Measurements from ENCODE around the gene NPC2.

Gene NPC2

GRCh38 chr14:74518221-74518620 lies 25.1 kb upstream of the NPC2 start:
- DNase-seq = no peak

- DNase-seq = no peak
Observed at GRCh38 chr14:74517731-74518130, 24.6 kb upstream of the NPC2 start.

- DNase-seq = no peak
Observed at GRCh38 chr14:74516451-74517160, 23.5 kb upstream of the NPC2 start.

GRCh38 chr14:74515891-74516412 lies 22.8 kb upstream of the NPC2 start:
- no peak for DNase-seq

GRCh38 chr14:74514471-74514941 lies 21.4 kb upstream of the NPC2 start:
- DNase-seq = peak; percentile 56 to 72 (median 71)

- DNase-seq = peak in 2 of 3 donors; percentile 34 to 39
Observed at GRCh38 chr14:74511966-74512830, 19.1 kb upstream of the NPC2 start.

GRCh38 chr14:74510959-74511409 lies 17.9 kb upstream of the NPC2 start:
- peak; percentile 69 to 72 (median 70) for DNase-seq

- peak in 2 of 3 donors; percentile 28 to 40 for DNase-seq
Observed at GRCh38 chr14:74510223-74510931, 17.3 kb upstream of the NPC2 start.

- no peak for DNase-seq
Observed at GRCh38 chr14:74509587-74510222, 16.6 kb upstream of the NPC2 start.

GRCh38 chr14:74508844-74509428 lies 15.8 kb upstream of the NPC2 start:
- DNase-seq = no peak

- no peak for DNase-seq
Observed at GRCh38 chr14:74508292-74508731, 15.2 kb upstream of the NPC2 start.

GRCh38 chr14:74507840-74508239 lies 14.7 kb upstream of the NPC2 start:
- no peak for DNase-seq

- no peak for DNase-seq
Observed at GRCh38 chr14:74507085-74507484, 14.0 kb upstream of the NPC2 start.

GRCh38 chr14:74506411-74506851 lies 13.3 kb upstream of the NPC2 start:
- no peak for DNase-seq

- DNase-seq = no peak
Observed at GRCh38 chr14:74505831-74506230, 12.7 kb upstream of the NPC2 start.

GRCh38 chr14:74504874-74505720 lies 12.0 kb upstream of the NPC2 start:
- no peak for DNase-seq

GRCh38 chr14:74504412-74504811 lies 11.3 kb upstream of the NPC2 start:
- no peak for DNase-seq

- no peak for DNase-seq
Observed at GRCh38 chr14:74503938-74504335, 10.8 kb upstream of the NPC2 start.

- DNase-seq = no peak
Observed at GRCh38 chr14:74503291-74503937, 10.3 kb upstream of the NPC2 start.
